NCI-H774 (cell line): ENCODE results near the gene FES.

Experiments
- DNase-seq: peaks from one replicate; lab custom pipeline; 2025; lab: John Stamatoyannopoulos, UW

FES gene

GRCh38 chr15:90931575-90931827, 47.2 kb downstream of the FES start:
- DNase-seq = no peak

- DNase-seq = peak; percentile 81
These were observed 47.7 kb downstream of the FES start, which contains the start of gene HDDC3 for GRCh38 chr15:90931828-90932659. HDDC3 (minus strand) TSS chr15:90932549; CDS start chr15:90932540, 9 bp downstream.

GRCh38 chr15:90932660-90932991, 48.3 kb downstream of the FES start:
- DNase-seq = no peak

- DNase-seq = no peak
These were observed 49.0 kb downstream of the FES start for GRCh38 chr15:90933301-90933700.

- peak; percentile 80 for DNase-seq
These were observed 50.1 kb downstream of the FES start for GRCh38 chr15:90934256-90934948.

- peak; percentile 92 for DNase-seq
These were observed 50.8 kb downstream of the FES start, which contains the start of gene UNC45A for GRCh38 chr15:90934949-90935751. UNC45A (plus strand) TSS chr15:90935285; CDS start chr15:90935325, 40 bp downstream.

- DNase-seq = no peak
These were observed 52.5 kb downstream of the FES start for GRCh38 chr15:90936823-90937222.

- DNase-seq = no peak
These were observed 54.0 kb downstream of the FES start for GRCh38 chr15:90938261-90938660.

GRCh38 chr15:90939756-90940155, 55.5 kb downstream of the FES start:
- DNase-seq = no peak

- DNase-seq = no peak
These were observed 56.7 kb downstream of the FES start for GRCh38 chr15:90941038-90941437.

GRCh38 chr15:90942354-90943120, 58.2 kb downstream of the FES start:
- no peak for DNase-seq

GRCh38 chr15:90945091-90945490, 60.8 kb downstream of the FES start:
- no peak for DNase-seq
